ENCODE data around the gene BACH2.

GRCh38 chr6:90160013-90160412 lies 136.6 kb downstream of the BACH2 start:
- TF ChIP-seq CTCF (optimal IDR thresholded peaks at IDR 0.05 in 1 of 3, IDR thresholded peaks at IDR 0.05 in 1 of 3, conservative IDR thresholded peaks at IDR 0.05 in 1 of 3; ENCODE audit: extremely low read depth in 1 of 3, insufficient read depth in 2 of 3, low read length in 3 of 3), result no peak
- no peak for TF ChIP-seq EZH2 (IDR thresholded peaks at IDR 0.05; ENCODE audit: low read length)

Measured in keratinocyte (primary cell).